GM12892 (cell line): Measurements from ENCODE around the gene REXO1.

Source experiments
- POLR2A ChIP-seq: IDR thresholded peaks from 2 replicates; pipeline ENCODE4 v1.6.1; 2011; ENCODE audit warnings: low read depth, low read length, control low read depth
- POLR2AphosphoS5 ChIP-seq: IDR thresholded peaks from 2 replicates; pipeline ENCODE4 v1.6.1; 2011; ENCODE audit warnings: low read depth, low read length, control low read depth

- TF ChIP-seq POLR2AphosphoS5 (no peak), POLR2A (no peak)
These were observed 71.1 kb downstream of the REXO1 start for GRCh38 chr19:1777149-1777548.
